Nephron (organoid): ENCODE results near the gene LPAR6.

Source experiments
- H3K27ac Mint-ChIP-seq, 3 experiments: 2 replicates each; pipeline ENCODE4 v1.8.0; 2020; ENCODE audit warnings: mixed read lengths in 3 of 3, mild to moderate bottlenecking in 2 of 3, moderate library complexity in 1 of 3
- H3K27me3 Mint-ChIP-seq: 2 replicates; pipeline ENCODE4 v1.8.0; 2021; ENCODE audit warnings: low read depth, mild to moderate bottlenecking, moderate library complexity, mixed read lengths
- H3K36me3 Mint-ChIP-seq: 2 replicates; pipeline ENCODE4 v1.8.0; 2020; ENCODE audit warnings: low read depth, mixed read lengths
- H3K4me1 Mint-ChIP-seq: 2 replicates; pipeline ENCODE4 v1.8.0; 2020; ENCODE audit warnings: mixed read lengths
- H3K4me3 Mint-ChIP-seq, 3 experiments: 2 replicates each; pipeline ENCODE4 v1.8.0; 2020; ENCODE audit warnings: mild to moderate bottlenecking in 3 of 3, mixed read lengths in 3 of 3, moderate library complexity in 2 of 3
- H3K9me3 Mint-ChIP-seq: 2 replicates; pipeline ENCODE4 v1.8.0; 2020; ENCODE audit warnings: mixed read lengths
- TF ChIP-seq, protein P1 (sequence below), 3 experiments: fragments of 200-600 bp; sonication (generic); IDR thresholded peaks; one replicate each; pipeline ENCODE4 v1.5.0; 2021; ENCODE audit warnings: antibody characterized with exemption in 3 of 3; ENCODE audit not compliant: unreplicated experiment in 3 of 3

The LPAR6 gene

DNA sequence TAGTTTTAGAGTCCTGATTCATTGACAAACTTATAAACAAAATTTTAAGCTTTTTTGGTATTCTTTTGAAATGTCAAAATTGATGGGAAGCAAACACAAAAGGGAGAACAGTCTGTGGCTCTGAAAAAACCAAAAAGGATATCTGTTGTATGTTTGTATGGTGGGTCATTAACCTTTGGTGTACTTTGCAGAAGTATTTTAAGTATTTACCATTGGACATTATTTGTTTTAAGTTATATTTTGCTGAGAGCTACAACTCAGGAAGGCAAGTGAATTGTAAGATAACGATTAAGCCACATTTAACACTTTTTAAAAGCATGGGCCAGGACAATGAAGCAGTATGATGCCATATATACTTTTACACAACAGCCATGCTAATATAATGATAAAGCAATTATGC lies 15.2 kb downstream of the LPAR6 start:
- Mint-ChIP-seq H3K36me3 (peaks cover 45% of the 10 kb centered on the region), H3K27ac (peak overlapping the region; percentile 38 to 93 (median 60))

DNA sequence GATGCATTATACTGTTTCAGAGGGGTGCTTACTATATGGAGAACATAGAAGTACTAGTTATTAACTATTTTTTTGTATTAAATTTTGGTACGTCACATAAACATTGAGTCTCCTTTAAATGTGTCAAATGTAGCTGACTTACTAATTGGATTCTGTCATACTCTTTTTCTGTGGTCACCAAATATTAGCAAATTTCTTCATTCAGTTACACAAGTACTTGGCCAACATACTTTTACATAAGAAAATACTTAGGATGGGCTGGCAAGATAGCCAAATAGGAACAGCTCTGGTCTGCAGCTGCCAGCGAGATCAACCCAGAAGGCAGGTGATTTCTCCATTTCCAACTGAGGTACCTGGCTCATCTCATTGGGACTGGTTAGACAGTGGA lies 19.2 kb downstream of the LPAR6 start:
- TF ChIP-seq, protein P1, sequence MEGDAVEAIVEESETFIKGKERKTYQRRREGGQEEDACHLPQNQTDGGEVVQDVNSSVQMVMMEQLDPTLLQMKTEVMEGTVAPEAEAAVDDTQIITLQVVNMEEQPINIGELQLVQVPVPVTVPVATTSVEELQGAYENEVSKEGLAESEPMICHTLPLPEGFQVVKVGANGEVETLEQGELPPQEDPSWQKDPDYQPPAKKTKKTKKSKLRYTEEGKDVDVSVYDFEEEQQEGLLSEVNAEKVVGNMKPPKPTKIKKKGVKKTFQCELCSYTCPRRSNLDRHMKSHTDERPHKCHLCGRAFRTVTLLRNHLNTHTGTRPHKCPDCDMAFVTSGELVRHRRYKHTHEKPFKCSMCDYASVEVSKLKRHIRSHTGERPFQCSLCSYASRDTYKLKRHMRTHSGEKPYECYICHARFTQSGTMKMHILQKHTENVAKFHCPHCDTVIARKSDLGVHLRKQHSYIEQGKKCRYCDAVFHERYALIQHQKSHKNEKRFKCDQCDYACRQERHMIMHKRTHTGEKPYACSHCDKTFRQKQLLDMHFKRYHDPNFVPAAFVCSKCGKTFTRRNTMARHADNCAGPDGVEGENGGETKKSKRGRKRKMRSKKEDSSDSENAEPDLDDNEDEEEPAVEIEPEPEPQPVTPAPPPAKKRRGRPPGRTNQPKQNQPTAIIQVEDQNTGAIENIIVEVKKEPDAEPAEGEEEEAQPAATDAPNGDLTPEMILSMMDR (IDR thresholded peaks at IDR 0.05; ENCODE audit: unreplicated experiment in 3 of 3): no peak
- Mint-ChIP-seq H3K9me3 (peaks cover 40% of the 10 kb centered on the region), H3K4me1 (peaks cover 7% of the 10 kb centered on the region), H3K4me3 (no peak overlapping the region), H3K36me3 (peaks cover 71% of the 10 kb centered on the region), H3K27ac (no peak overlapping the region), H3K27me3 (no peaks in the 10 kb centered on the region)

More for the DNA sequence above, 15.2 kb downstream of the LPAR6 start:
- Mint-ChIP-seq H3K27me3 (no peaks in the 10 kb centered on the region), H3K4me1 (peaks cover 28% of the 10 kb centered on the region), H3K9me3 (peaks cover 28% of the 10 kb centered on the region), H3K4me3 (no peak overlapping the region)
- TF ChIP-seq, protein P1 (IDR thresholded peaks at IDR 0.05; ENCODE audit: unreplicated experiment in 3 of 3): no peak

DNA sequence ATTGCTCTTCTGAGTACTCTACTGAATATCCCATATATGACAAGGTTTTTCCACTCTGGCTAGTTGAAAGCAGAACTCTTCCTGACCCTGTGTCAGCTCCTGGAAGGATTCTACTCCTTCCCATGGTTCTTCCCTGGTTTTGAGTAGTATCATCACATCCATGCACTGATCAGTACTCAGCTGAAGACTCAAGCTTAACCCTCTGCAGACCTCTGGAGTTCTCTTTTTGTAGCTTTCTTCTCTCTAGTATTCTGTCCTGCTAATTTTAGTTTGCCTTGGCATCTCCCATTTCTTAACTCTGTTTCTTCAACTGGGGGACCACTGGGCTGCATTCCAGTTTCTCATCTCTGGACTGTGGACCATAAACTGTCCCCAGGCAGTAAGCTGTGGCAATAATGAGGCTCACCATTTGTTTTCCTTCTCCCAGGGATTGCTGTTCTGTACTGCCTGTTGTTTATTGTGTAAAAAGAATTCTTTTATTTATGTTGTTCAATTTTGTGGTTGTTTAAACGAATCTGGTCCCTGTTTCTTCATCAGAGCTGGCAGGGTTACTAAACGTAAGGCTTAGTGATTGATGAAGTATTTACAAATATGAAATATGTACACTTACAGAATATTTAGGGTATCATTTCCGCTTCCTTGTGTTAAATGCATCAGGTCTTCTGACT lies 19.7 kb downstream of the LPAR6 start:
- no peaks in the 10 kb centered on the region for H3K27me3 Mint-ChIP-seq
- peaks cover 2% of the 10 kb centered on the region for H3K4me1 Mint-ChIP-seq
- TF ChIP-seq, protein P1 (IDR thresholded peaks at IDR 0.05; ENCODE audit: unreplicated experiment in 3 of 3): no peak
- H3K36me3 Mint-ChIP-seq: peaks cover 71% of the 10 kb centered on the region
- H3K27ac Mint-ChIP-seq: no peak overlapping the region
- H3K9me3 Mint-ChIP-seq: peaks cover 40% of the 10 kb centered on the region
- no peak overlapping the region for H3K4me3 Mint-ChIP-seq

DNA sequence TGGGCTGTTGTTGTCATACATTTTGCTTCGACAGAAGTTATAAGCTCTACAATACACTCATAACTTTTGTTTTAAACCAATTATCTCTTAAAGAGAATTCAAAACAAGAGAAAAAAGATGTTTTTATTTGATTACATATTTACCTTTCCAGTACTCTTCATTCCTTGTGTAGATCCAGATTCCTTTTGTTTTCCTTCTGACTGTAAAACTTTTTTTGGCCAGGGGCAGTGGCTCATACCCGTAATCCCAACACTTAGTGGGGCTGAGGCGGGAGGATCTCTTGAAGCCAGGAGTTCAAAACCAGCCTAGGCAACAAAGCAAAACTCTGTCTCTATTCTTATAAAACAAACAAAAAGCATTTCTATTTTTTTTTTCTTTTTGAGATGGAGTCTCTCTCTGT lies 21.7 kb downstream of the LPAR6 start:
- Mint-ChIP-seq H3K4me1 (no peaks in the 10 kb centered on the region), H3K36me3 (peaks cover 66% of the 10 kb centered on the region), H3K4me3 (no peak overlapping the region), H3K9me3 (peaks cover 38% of the 10 kb centered on the region), H3K27me3 (no peaks in the 10 kb centered on the region), H3K27ac (no peak overlapping the region)
- TF ChIP-seq, protein P1 (IDR thresholded peaks at IDR 0.05; ENCODE audit: unreplicated experiment in 3 of 3): no peak

DNA sequence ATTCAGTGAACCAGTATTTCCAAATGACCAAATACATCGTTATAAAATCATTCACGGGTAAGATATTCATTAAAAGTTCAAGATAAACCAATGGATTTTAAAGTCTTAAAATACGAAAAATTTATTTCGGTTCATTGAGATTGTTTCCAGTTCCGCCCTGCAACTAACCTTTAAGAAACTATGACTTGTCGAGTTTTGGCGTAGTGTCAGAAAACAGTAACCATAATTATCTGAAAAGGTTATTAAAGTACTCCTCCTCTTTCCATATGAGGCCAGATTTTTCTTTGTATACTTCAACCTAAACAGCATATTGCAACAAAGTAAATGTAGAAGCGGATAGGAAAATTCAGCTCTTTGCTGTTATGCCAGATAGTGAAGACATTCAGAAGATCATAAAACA lies 26.1 kb downstream of the LPAR6 start:
- TF ChIP-seq, protein P1 (IDR thresholded peaks at IDR 0.05; ENCODE audit: unreplicated experiment in 3 of 3): no peak
- H3K27ac Mint-ChIP-seq: no peak overlapping the region
- H3K9me3 Mint-ChIP-seq: peaks cover 3% of the 10 kb centered on the region
- no peaks in the 10 kb centered on the region for H3K27me3 Mint-ChIP-seq
- no peaks in the 10 kb centered on the region for H3K4me1 Mint-ChIP-seq
- H3K36me3 Mint-ChIP-seq: peaks cover 29% of the 10 kb centered on the region
- no peak overlapping the region for H3K4me3 Mint-ChIP-seq

DNA sequence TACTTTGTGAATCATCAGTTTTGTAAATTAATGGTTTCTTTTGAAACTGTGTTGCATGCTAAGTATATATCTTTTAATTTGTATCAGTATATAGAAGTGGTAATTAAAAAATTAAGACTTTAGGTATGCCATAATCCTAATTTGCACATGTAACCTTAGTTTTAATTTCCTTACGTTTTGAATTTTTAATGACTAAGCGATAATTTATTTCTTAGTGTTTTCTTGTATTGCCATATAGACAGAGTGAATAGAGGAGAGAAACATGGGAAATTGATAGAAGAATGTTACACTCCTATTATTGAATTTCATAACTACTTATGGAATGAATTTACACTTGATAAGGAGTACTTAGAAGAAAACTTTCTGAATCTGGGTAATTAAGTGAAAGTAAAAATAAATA lies 29.5 kb downstream of the LPAR6 start:
- H3K4me3 Mint-ChIP-seq: no peak overlapping the region
- H3K36me3 Mint-ChIP-seq: peaks cover 30% of the 10 kb centered on the region
- H3K4me1 Mint-ChIP-seq: no peaks in the 10 kb centered on the region

More for the DNA sequence above, 29.5 kb downstream of the LPAR6 start:
- no peaks in the 10 kb centered on the region for H3K27me3 Mint-ChIP-seq
- no peaks in the 10 kb centered on the region for H3K9me3 Mint-ChIP-seq
- no peak overlapping the region for H3K27ac Mint-ChIP-seq
- TF ChIP-seq, protein P1 (IDR thresholded peaks at IDR 0.05; ENCODE audit: unreplicated experiment in 3 of 3): no peak
